Common myeloid progenitor, CD34-positive (primary cell): Measurements from ENCODE around the gene CEP89.

ENCODE experiments used
- CTCF ChIA-PET: fragments of 350-600 bp; sonication (Branson Sonifier 250); formaldehyde crosslinking; loops from one replicate; lab custom pipeline; 2021; ENCODE audit warnings: antibody characterized with exemption; lab: Charles Lee
- POLR2A ChIA-PET: fragments of 350-600 bp; sonication (Branson Sonifier 250); formaldehyde crosslinking; loops from one replicate; lab custom pipeline; 2021; ENCODE audit warnings: antibody characterized with exemption; lab: Charles Lee
- DNase-seq, 3 donors: peaks; one replicate each; pipeline versions ENCODE4 v3.0.0 to v3.0.0-alpha.2; 2013
- H3K27ac ChIP-seq, 2 experiments: 1 replicate in 1 of 2; 2 replicates in 1 of 2; pipeline ENCODE4 v1.7.0; 2013; ENCODE audit warnings: inconsistent platforms in 2 of 2, low read length in 2 of 2, mild to moderate bottlenecking in 2 of 2, low read depth in 1 of 2, moderate library complexity in 1 of 2; ENCODE audit not compliant: severe bottlenecking in 2 of 2, insufficient read depth in 1 of 2, poor library complexity in 1 of 2
- H3K27me3 ChIP-seq, 5 experiments: replicated peaks in 2 of 5; 1 replicate in 3 of 5; 2 replicates in 2 of 5; pipeline versions ENCODE4 v1.6.1 to v1.7.0; 2013; ENCODE audit warnings: low read length in 4 of 5, mild to moderate bottlenecking in 2 of 5, moderate library complexity in 2 of 5, inconsistent platforms in 1 of 5; ENCODE audit not compliant: insufficient read depth in 5 of 5, control insufficient read depth in 4 of 5
- H3K36me3 ChIP-seq, 4 experiments: 1 replicate in 2 of 4; 2 replicates in 2 of 4; pipeline versions ENCODE4 v1.6.1 to v1.7.0; 2013; ENCODE audit warnings: low read length in 3 of 4, control low read depth in 1 of 4, mild to moderate bottlenecking in 1 of 4; ENCODE audit not compliant: control insufficient read depth in 4 of 4, insufficient read depth in 4 of 4
- H3K4me1 ChIP-seq, 4 experiments: 1 replicate in 3 of 4; 2 replicates in 1 of 4; pipeline versions ENCODE4 v1.6.1 to v1.7.1; 2013; ENCODE audit warnings: low read length in 3 of 4, mild to moderate bottlenecking in 3 of 4, control low read depth in 1 of 4, inconsistent platforms in 1 of 4, moderate library complexity in 1 of 4; ENCODE audit not compliant: control insufficient read depth in 4 of 4, insufficient read depth in 4 of 4; ENCODE audit errors: control extremely low read depth in 1 of 4
- H3K4me3 ChIP-seq, 7 experiments: 1 replicate in 4 of 7; 2 replicates in 3 of 7; pipeline versions ENCODE4 v1.5.1 to v1.7.0; 2013; ENCODE audit warnings: mild to moderate bottlenecking in 7 of 7, low read length in 6 of 7, moderate library complexity in 6 of 7, inconsistent platforms in 2 of 7, low read depth in 2 of 7, control low read depth in 1 of 7; ENCODE audit not compliant: insufficient read depth in 4 of 7, control insufficient read depth in 1 of 7; ENCODE audit errors: extremely low read depth in 1 of 7
- H3K9me3 ChIP-seq, 5 experiments: 1 replicate in 4 of 5; 2 replicates in 1 of 5; pipeline versions ENCODE4 v1.6.1 to v1.7.1; 2013; ENCODE audit warnings: low read length in 4 of 5, mild to moderate bottlenecking in 2 of 5, inconsistent platforms in 1 of 5, low read depth in 1 of 5, moderate library complexity in 1 of 5; ENCODE audit not compliant: control insufficient read depth in 4 of 5, insufficient read depth in 2 of 5; ENCODE audit errors: control extremely low read depth in 1 of 5
- WGBS: methylation state at CpG from one replicate; pipeline ENCODE4 v1.1.5; 2013; ENCODE audit not compliant: insufficient coverage; 5-methylcytosine and 5-hydroxymethylcytosine counted together

Gene CEP89

DNA sequence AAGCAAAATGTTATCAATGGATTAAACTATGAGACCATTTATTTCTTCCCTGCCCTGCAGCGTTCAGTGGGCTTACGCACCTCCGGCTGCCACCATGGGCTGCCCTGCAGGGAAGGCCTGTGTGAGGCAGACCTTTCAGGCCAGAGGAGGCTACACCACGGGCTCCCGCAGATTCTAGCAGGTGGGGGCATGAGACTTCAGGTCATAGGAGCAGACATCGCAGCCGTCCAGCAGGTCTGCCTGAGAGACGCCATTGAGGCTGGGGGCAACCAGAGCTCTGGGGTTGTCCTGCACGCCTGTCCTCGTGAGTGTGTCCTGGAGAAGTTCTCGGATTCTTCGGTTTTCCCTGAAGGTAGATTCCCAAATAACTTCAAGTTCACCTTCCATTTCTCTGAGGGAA, 92.8 kb downstream of the CEP89 start:
- H3K4me3 ChIP-seq, result no peak overlapping the region
- no peaks in the 10 kb centered on the region for H3K27me3 ChIP-seq
- CTCF ChIA-PET, result no interaction called here
- no peaks in the 10 kb centered on the region for H3K4me1 ChIP-seq
- H3K9me3 ChIP-seq, result no peaks in the 10 kb centered on the region
- 98% methylated on average over 9 of the region's 12 CpGs for WGBS
- no peak overlapping the region for H3K27ac ChIP-seq
- DNase-seq, result no peak
- peaks cover 0 to 16% (median 4%) of the 10 kb centered on the region in 4 experiments for H3K36me3 ChIP-seq
- POLR2A ChIA-PET, result no interaction called here

DNA sequence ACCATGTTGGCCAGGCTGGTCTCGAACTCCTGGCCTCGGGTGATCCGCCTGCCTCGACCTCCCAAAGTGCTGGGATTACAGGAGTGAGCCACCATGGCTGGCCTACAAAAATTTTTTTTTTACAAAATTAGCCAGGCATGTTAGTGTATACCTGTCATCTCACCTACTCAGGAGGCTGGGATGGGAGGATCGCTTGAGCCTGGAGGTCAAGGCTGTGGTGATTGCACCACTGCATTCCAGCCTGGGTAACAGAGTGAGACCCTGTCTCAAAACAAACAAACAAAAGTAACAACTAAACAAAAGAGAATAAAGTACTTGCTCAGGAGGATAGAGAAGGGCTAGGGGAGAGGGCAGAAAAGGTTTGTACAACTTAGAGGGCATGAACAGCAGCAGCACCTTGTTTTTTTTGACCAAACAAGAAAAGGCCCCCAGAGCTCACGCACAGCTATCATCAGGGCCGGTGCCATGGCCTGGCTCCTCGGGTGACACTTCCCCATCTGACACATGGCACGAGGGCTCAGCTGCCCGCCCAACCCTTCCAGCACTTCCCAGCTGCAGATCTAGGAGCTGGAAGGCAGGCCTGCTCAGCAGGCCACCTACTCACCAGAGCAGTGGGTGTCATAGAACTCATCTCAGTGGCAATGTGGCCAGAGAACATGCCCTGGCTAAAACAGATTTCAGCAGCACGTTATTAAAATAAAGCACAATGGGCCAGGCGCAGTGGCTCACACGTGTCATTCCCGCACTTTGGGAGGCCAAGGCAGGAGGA, 93.6 kb downstream of the CEP89 start:
- no peak for DNase-seq
- H3K27me3 ChIP-seq, result no peaks in the 10 kb centered on the region
- ChIA-PET POLR2A (no interaction called here), CTCF (no interaction called here)
- H3K4me1 ChIP-seq, result no peaks in the 10 kb centered on the region
- no peak overlapping the region for H3K27ac ChIP-seq
- WGBS, result 99% methylated on average over 10 of the region's 14 CpGs
- H3K4me3 ChIP-seq, result no peak overlapping the region
- no peaks in the 10 kb centered on the region for H3K9me3 ChIP-seq
- H3K36me3 ChIP-seq, result peaks cover 0 to 16% (median 4%) of the 10 kb centered on the region in 4 experiments

- CTCF ChIA-PET, result no interaction called here
Observed at GRCh38 chr19:32877323-32877912, 94.3 kb downstream of the CEP89 start.

DNA sequence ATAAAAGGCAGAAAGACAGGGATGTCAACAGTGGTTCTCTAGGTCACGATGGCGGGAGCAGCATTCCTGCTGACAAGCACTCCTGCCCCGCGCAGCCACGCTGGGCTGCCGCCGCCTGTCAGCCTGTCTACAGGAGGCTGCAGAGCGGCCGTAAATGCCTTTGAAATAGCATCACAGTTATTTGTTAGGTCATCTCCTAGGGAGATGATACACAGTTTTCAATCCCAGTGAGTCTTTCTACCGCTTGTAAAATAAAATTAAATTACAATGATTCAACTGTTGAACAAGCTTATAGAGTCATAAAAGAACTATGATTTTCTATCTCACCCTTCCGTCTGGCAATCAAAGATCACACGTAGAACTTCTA, 94.9 kb downstream of the CEP89 start:
- no peaks in the 10 kb centered on the region for H3K27me3 ChIP-seq
- H3K4me1 ChIP-seq, result no peaks in the 10 kb centered on the region
- H3K36me3 ChIP-seq, result peaks cover 0 to 15% (median 4%) of the 10 kb centered on the region in 4 experiments
- 97% methylated on average over 8 of the region's 12 CpGs for WGBS
- POLR2A ChIA-PET, result no interaction called here
- no peaks in the 10 kb centered on the region for H3K9me3 ChIP-seq
- H3K27ac ChIP-seq, result no peak overlapping the region
- no peak for DNase-seq
- CTCF ChIA-PET, result no interaction called here
- no peak overlapping the region for H3K4me3 ChIP-seq

More at GRCh38 chr19:32877323-32877912, 94.3 kb downstream of the CEP89 start:
- Histone ChIP-seq H3K36me3 (peaks cover 0 to 16% (median 4%) of the 10 kb centered on the region in 4 experiments), H3K4me3 (no peak overlapping the region), H3K4me1 (no peaks in the 10 kb centered on the region), H3K9me3 (no peaks in the 10 kb centered on the region), H3K27ac (no peak overlapping the region), H3K27me3 (no peaks in the 10 kb centered on the region)
- 98% methylated on average over 6 of the region's 9 CpGs for WGBS
- DNase-seq, result no peak
- POLR2A ChIA-PET, result no interaction called here

DNA sequence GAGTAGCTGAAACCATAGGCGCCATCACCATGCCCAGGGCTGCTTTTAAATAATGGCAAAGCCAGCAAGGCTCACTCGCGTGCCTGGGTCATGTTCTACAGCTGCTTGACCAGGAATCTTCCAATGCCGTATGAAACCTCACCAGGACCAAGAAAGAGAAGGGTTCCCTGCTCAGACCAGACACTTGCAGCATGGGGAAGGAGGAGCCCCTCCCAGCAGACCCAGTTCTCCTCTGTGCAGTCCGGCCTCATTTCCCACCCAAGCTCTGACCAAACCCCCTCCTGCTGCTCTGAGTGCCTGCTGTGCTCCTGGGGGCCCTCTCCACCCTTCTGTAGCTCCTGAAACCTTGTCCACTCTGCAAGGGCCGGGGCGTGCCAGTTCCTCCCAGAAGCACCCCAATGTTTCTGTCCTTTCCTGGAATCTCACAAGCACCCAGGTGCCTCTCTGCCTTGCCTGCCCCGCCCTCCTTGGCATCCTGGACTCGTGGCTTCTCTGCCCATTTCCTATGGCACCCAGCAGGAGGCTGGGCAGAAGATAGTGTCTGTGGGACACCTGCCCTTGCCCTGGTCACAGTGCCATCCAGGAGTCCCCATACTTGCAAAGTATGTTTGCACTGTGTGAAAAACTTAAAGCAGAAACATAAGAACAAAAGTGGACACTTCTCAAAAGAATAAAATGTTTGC, 95.4 kb downstream of the CEP89 start:
- POLR2A ChIA-PET, result no interaction called here
- Histone ChIP-seq H3K4me3 (no peak overlapping the region), H3K36me3 (peaks cover 0 to 13% (median 4%) of the 10 kb centered on the region in 4 experiments), H3K27ac (no peak overlapping the region), H3K9me3 (no peaks in the 10 kb centered on the region), H3K4me1 (no peaks in the 10 kb centered on the region), H3K27me3 (no peaks in the 10 kb centered on the region)
- WGBS, result 94% methylated on average over 8 of the region's 9 CpGs
- CTCF ChIA-PET, result no interaction called here
- no peak for DNase-seq

- DNase-seq, result no peak
- POLR2A ChIA-PET, result no interaction called here
- no peaks in the 10 kb centered on the region for H3K9me3 ChIP-seq
- H3K4me3 ChIP-seq, result no peak overlapping the region
- H3K36me3 ChIP-seq, result peaks cover 0 to 13% (median 4%) of the 10 kb centered on the region in 4 experiments
- no peaks in the 10 kb centered on the region for H3K4me1 ChIP-seq
- CTCF ChIA-PET, result no interaction called here
- no peaks in the 10 kb centered on the region for H3K27me3 ChIP-seq
- no peak overlapping the region for H3K27ac ChIP-seq
- 82% methylated on average over 4 of the region's 7 CpGs for WGBS
Observed at GRCh38 chr19:32875428-32875827, 96.3 kb downstream of the CEP89 start.

DNA sequence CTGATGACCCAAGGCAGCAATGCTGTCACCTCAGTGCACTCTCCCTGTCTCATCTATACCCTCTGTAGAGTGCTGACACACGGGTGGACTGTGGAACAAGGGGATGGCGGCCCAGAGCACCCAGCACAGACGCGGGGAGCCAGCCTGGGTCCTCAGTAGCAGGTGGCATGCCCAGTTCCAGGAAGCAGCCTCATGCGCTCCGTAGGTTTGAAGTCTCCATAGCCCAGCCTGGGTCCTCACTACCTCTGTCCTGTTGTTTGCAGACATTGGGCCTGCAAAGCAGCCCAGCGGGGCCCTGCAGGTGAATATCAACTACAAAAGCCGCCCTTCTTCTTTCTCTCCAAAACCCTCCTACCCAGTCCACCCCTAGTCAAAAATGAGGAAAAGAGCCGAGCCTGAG, 97.2 kb downstream of the CEP89 start:
- ChIA-PET CTCF (no interaction called here), POLR2A (no interaction called here)
- 85% methylated on average over 8 of the region's 9 CpGs for WGBS

More for the DNA sequence above, 97.2 kb downstream of the CEP89 start:
- Histone ChIP-seq H3K4me1 (no peaks in the 10 kb centered on the region), H3K27me3 (no peaks in the 10 kb centered on the region), H3K9me3 (no peaks in the 10 kb centered on the region), H3K36me3 (peaks cover 0 to 9% (median 4%) of the 10 kb centered on the region in 4 experiments), H3K27ac (no peak overlapping the region), H3K4me3 (no peak overlapping the region)
- no peak for DNase-seq
